ENCODE measurements around the gene TMEM121. TPM values are rescaled to one million over a fixed set of nuclear protein-coding genes. Genes with fewer than 3 reads are reported as not detected.
"Not testable (repeated sequence)": the region's sequence is repeated elsewhere in the genome, so short reads cannot be mapped to it uniquely, and the experiment has no call there.

Gene TMEM121
- total RNA-seq, 1 donor: 4.0 TPM

GRCh38 chr14:105538481-105539049 is 12.2 kb downstream of the TMEM121 start:
- DNase-seq (ENCODE audit: low read depth): no peak
- TF ChIP-seq CTCF (IDR thresholded peaks at IDR 0.05; ENCODE audit: insufficient read depth, low read length): no peak
- H3K4me3 ChIP-seq (ENCODE audit: low read depth, low read length): no peak overlapping the region

GRCh38 chr14:105540811-105541210 is 14.4 kb downstream of the TMEM121 start:
- no peak for DNase-seq (ENCODE audit: low read depth)
- TF ChIP-seq CTCF (IDR thresholded peaks at IDR 0.05; ENCODE audit: insufficient read depth, low read length): no peak
- H3K4me3 ChIP-seq (ENCODE audit: low read depth, low read length): no peak overlapping the region

GRCh38 chr14:105541218-105541875 is 15.0 kb downstream of the TMEM121 start:
- no peak for DNase-seq (ENCODE audit: low read depth)
- no peak for TF ChIP-seq CTCF (IDR thresholded peaks at IDR 0.05; ENCODE audit: insufficient read depth, low read length)
- no peak overlapping the region for H3K4me3 ChIP-seq (ENCODE audit: low read depth, low read length)

GRCh38 chr14:105545676-105546075 is 19.3 kb downstream of the TMEM121 start:
- H3K4me3 ChIP-seq (ENCODE audit: low read depth, low read length); DNase-seq (ENCODE audit: low read depth): not testable (repeated sequence)

GRCh38 chr14:105546410-105546809 is 20.0 kb downstream of the TMEM121 start:
- DNase-seq (ENCODE audit: low read depth); H3K4me3 ChIP-seq (ENCODE audit: low read depth, low read length): not testable (repeated sequence)

GRCh38 chr14:105547072-105547471 is 20.7 kb downstream of the TMEM121 start:
- not testable (repeated sequence) for H3K4me3 ChIP-seq (ENCODE audit: low read depth, low read length)

GRCh38 chr14:105547741-105548169 is 21.4 kb downstream of the TMEM121 start:
- no peak for TF ChIP-seq CTCF (IDR thresholded peaks at IDR 0.05; ENCODE audit: insufficient read depth, low read length)
- DNase-seq (ENCODE audit: low read depth): no peak
- H3K4me3 ChIP-seq (ENCODE audit: low read depth, low read length): no peak overlapping the region

More at GRCh38 chr14:105547072-105547471, 20.7 kb downstream of the TMEM121 start:
- DNase-seq (ENCODE audit: low read depth): not testable (repeated sequence)

- no peak for TF ChIP-seq CTCF (IDR thresholded peaks at IDR 0.05; ENCODE audit: insufficient read depth, low read length)
- DNase-seq (ENCODE audit: low read depth): no peak
- H3K4me3 ChIP-seq (ENCODE audit: low read depth, low read length): no peak overlapping the region
Observed at GRCh38 chr14:105549481-105549880, 23.1 kb downstream of the TMEM121 start.
